Thoracic aorta (tissue), 2 donors: Measurements from ENCODE around the gene ARF3. TPM values are rescaled to one million over a fixed set of nuclear protein-coding genes. Genes with fewer than 3 reads are reported as not detected.
A peak's percentile ranks its signal among the peaks of the same experiment; 100 is the strongest.

ENCODE experiments used
- ATAC-seq: fragments of 150-250 bp; one replicate; pipeline ENCODE4 v1.8.0; 2017; ENCODE audit warnings: low read depth; ENCODE audit not compliant: insufficient number of reproducible peaks, low FRiP score
- DNase-seq: peaks from one replicate; pipeline ENCODE4 v3.0.0-alpha.2; 2020; ENCODE audit warnings: low spot score
- H3K27ac ChIP-seq, 2 donors: fragments of 200-600 bp; sonication (generic); 1 replicate in 1 of 2; 2 replicates in 1 of 2; pipeline ENCODE4 v1.5.1; 2016; ENCODE audit warnings: mild to moderate bottlenecking in 2 of 2, moderate library complexity in 2 of 2
- H3K27me3 ChIP-seq: fragments of 200-600 bp; sonication (generic); replicated peaks from 2 replicates; pipeline ENCODE4 v1.6.0; 2016; ENCODE audit warnings: mild to moderate bottlenecking; ENCODE audit not compliant: insufficient read depth
- H3K36me3 ChIP-seq: fragments of 200-600 bp; sonication (generic); one replicate; pipeline ENCODE4 v1.5.1; 2016
- H3K4me1 ChIP-seq, 2 donors: fragments of 200-600 bp; sonication (generic); 1 replicate in 1 of 2; 2 replicates in 1 of 2; pipeline versions ENCODE4 v1.5.1 to v1.6.0; 2016; ENCODE audit warnings: low read depth in 2 of 2, mild to moderate bottlenecking in 1 of 2; ENCODE audit not compliant: control insufficient read depth in 1 of 2
- H3K4me3 ChIP-seq: fragments of 200-600 bp; sonication (generic); 2 replicates; pipeline ENCODE4 v1.5.1; 2016; ENCODE audit warnings: mild to moderate bottlenecking
- H3K9me3 ChIP-seq: fragments of 200-600 bp; sonication (generic); 2 replicates; pipeline ENCODE4 v1.5.1; 2016
- CTCF ChIP-seq: fragments of 200-600 bp; sonication (generic); IDR thresholded peaks from one replicate; pipeline ENCODE4 v1.5.1; 2019; ENCODE audit warnings: antibody characterized with exemption
- total RNA-seq, 2 donors: library from RNA; depleted of rRNA; stranded (reverse); fragments of >200 nt; gene quantifications; one replicate each; pipeline versions ENCODE4 v1.1.0 to v1.2.3, GENCODE V29; 2016

The ARF3 gene
- total RNA-seq, 2 donors from 2014 or later = 63.4 to 65.8 TPM

DNA sequence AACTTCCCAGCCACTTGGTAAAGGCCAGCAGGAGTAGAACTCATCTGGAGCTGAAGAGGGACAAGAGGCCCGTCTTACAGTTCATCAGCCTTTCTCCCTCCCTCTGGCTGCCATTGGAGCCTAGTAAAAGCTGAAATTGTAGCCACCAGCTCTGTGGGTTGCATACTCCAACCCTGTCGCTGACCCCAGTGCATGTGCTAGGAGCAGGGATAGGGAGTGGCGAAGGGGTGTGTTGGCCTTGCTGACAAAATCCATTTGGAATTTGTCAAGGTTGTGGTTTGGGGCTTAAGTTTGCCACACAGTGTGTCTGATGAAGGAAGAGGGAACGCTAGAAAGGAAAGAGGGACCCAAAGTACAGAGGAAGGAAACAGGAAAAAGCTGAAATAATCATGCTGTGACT lies 4.0 kb upstream of the ARF3 start:
- H3K9me3 ChIP-seq = no peaks in the 10 kb centered on the region
- H3K36me3 ChIP-seq = no peaks in the 10 kb centered on the region
- ATAC-seq (no peak), DNase-seq (no peak)
- no peak overlapping the region for H3K27ac ChIP-seq
- peaks cover 0 to 8% of the 10 kb centered on the region in 2 donors for H3K4me1 ChIP-seq
- TF ChIP-seq CTCF = no peak
- H3K4me3 ChIP-seq = no peak overlapping the region
- no peaks in the 10 kb centered on the region for H3K27me3 ChIP-seq

GRCh38 chr12:48960834-48961233 lies 3.5 kb upstream of the ARF3 start:
- H3K4me1 ChIP-seq = peaks cover 0 to 12% of the 10 kb centered on the region in 2 donors
- H3K36me3 ChIP-seq = no peaks in the 10 kb centered on the region
- no peak overlapping the region for H3K4me3 ChIP-seq
- no peaks in the 10 kb centered on the region for H3K27me3 ChIP-seq
- ATAC-seq (no peak), DNase-seq (no peak)
- no peaks in the 10 kb centered on the region for H3K9me3 ChIP-seq
- no peak for TF ChIP-seq CTCF
- no peak overlapping the region for H3K27ac ChIP-seq

GRCh38 chr12:48958049-48958388 lies 732 bp upstream of the ARF3 start:
- Histone ChIP-seq H3K9me3 (no peaks in the 10 kb centered on the region), H3K4me3 (peak overlapping the region; percentile 87), H3K27me3 (no peaks in the 10 kb centered on the region), H3K27ac (peak overlapping the region in 1 of 2 donors; percentile 72), H3K36me3 (no peaks in the 10 kb centered on the region), H3K4me1 (peaks cover 3 to 27% of the 10 kb centered on the region in 2 donors)
- DNase-seq = no peak
- TF ChIP-seq CTCF = no peak
- ATAC-seq = no peak

- peak; percentile 49 for ATAC-seq
- no peaks in the 10 kb centered on the region for H3K9me3 ChIP-seq
- TF ChIP-seq CTCF = no peak
- peak overlapping the region; percentile 72 to 80 for H3K27ac ChIP-seq
- peak overlapping the region; percentile 87 for H3K4me3 ChIP-seq
- DNase-seq = peak; percentile 68
- H3K27me3 ChIP-seq = no peaks in the 10 kb centered on the region
- peaks cover 3 to 27% of the 10 kb centered on the region in 2 donors for H3K4me1 ChIP-seq
- H3K36me3 ChIP-seq = no peaks in the 10 kb centered on the region
Observed at GRCh38 chr12:48956279-48957140, 777 bp downstream of the ARF3 start.

GRCh38 chr12:48954841-48955501 lies 2.3 kb downstream of the ARF3 start:
- H3K4me3 ChIP-seq = no peak overlapping the region
- no peaks in the 10 kb centered on the region for H3K9me3 ChIP-seq
- H3K27ac ChIP-seq = peak overlapping the region in 1 of 2 donors; percentile 29
- DNase-seq = no peak
- H3K36me3 ChIP-seq = no peaks in the 10 kb centered on the region
- H3K27me3 ChIP-seq = no peaks in the 10 kb centered on the region
- TF ChIP-seq CTCF = no peak
- no peak for ATAC-seq
- H3K4me1 ChIP-seq = peaks cover 3 to 27% of the 10 kb centered on the region in 2 donors
